Right forelimb (tissue), 1 donor: ENCODE data around the gene KCNJ9.
A peak's percentile ranks its signal among the peaks of the same experiment; 100 is the strongest.
"Not testable (repeated sequence)": the region's sequence is repeated elsewhere in the genome, so short reads cannot be mapped to it uniquely, and the experiment has no call there.

Experiments
- DNase-seq: peaks from one replicate; pipeline ENCODE4 v3.0.0-alpha.2; 2018

Gene KCNJ9

DNA sequence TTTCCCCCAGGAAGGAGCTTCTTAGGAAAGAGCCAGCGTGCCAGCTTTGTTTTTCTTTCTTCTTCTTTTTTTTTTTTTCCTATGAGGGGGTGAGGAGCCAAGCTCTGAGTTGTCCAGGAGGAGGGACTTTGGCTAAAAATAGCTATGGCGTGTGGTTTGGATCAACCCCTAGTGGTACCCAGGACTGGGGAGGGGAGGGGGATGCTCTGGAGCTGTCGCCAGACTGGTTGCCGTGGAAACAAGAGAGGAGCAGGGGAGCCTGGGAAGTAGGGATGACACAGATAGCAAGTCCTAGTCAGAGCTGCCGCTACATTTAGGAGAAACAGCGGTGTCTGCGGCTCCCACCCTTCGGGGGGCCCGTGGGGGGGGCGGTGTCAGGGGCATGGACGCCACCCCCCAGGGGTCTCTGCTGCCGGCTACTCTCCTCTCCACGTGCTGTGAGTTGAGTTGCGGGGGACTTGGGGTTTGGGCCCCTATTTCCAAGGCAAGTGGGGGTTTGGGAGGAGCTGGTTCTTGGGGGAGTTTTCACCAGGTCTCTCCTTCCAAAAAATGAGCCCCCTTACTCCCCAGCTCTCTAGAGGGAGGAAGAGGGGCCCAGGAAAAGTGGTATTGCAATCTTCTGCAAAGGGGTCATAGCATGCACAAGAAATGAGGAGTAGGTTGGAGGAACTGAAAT lies at the start of gene KCNJ9:
Gene KCNJ9 (plus strand): TSS at position 278 of the 676 bp plus-strand sequence. CDS start 2,493 bp downstream, outside the sequence.
- DNase-seq: no peak

- no peak for DNase-seq
Observed at GRCh38 chr1:160032165-160032820, 49.0 kb upstream of the KCNJ9 start.

GRCh38 chr1:160040476-160040875 lies 40.9 kb upstream of the KCNJ9 start:
- no peak for DNase-seq

GRCh38 chr1:160043543-160043942 lies 37.8 kb upstream of the KCNJ9 start:
- DNase-seq: no peak

DNA sequence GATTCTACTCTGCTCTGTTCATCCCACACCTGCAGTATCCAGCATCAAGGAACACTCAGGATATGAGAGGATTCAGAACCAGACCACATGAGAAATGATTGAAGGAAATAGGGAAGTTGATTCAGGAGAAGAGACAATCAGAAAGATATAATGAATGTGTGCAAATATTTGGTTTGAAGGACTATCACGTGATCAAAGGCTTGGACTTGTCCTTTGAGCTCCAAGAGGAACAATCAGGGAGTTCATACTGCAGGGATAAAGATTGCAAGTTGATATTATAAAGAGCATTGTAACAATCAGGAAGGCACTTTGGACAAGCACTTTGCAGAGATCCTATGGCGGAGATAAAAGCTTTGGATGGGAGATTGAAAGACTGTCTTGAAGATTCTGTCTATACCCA lies 35.7 kb upstream of the KCNJ9 start:
- no peak for DNase-seq

- peak; percentile 65 for DNase-seq
Observed at GRCh38 chr1:160046494-160047110, 34.7 kb upstream of the KCNJ9 start.

- no peak for DNase-seq
Observed at GRCh38 chr1:160047111-160047991, 34.0 kb upstream of the KCNJ9 start.

GRCh38 chr1:160048335-160048734 lies 33.0 kb upstream of the KCNJ9 start:
- DNase-seq: no peak

DNA sequence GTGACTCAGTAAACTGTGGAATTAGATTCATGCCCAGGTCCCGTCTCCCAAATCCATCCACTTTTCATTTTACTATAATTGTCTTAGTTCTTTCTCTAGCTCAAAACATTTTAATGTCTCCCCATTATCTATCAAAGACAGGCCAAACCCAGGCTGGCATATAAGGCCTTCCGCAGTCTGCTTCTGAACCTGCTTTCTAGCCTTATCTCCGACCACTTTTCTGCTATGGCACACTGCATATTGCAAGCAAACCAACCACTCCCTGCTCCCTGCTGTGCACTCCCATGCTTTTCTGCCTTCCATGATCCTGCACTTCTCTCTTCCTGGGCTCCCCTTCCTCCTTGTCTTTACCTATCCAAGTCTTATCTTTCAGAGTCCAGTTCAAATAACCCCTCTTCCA lies 32.2 kb upstream of the KCNJ9 start:
- DNase-seq: no peak

- DNase-seq: not testable (repeated sequence)
Observed at GRCh38 chr1:160050182-160050581, 31.2 kb upstream of the KCNJ9 start.

GRCh38 chr1:160050619-160051018 lies 30.7 kb upstream of the KCNJ9 start:
- DNase-seq: no peak

- no peak for DNase-seq
Observed at GRCh38 chr1:160052936-160053335, 28.4 kb upstream of the KCNJ9 start.

DNA sequence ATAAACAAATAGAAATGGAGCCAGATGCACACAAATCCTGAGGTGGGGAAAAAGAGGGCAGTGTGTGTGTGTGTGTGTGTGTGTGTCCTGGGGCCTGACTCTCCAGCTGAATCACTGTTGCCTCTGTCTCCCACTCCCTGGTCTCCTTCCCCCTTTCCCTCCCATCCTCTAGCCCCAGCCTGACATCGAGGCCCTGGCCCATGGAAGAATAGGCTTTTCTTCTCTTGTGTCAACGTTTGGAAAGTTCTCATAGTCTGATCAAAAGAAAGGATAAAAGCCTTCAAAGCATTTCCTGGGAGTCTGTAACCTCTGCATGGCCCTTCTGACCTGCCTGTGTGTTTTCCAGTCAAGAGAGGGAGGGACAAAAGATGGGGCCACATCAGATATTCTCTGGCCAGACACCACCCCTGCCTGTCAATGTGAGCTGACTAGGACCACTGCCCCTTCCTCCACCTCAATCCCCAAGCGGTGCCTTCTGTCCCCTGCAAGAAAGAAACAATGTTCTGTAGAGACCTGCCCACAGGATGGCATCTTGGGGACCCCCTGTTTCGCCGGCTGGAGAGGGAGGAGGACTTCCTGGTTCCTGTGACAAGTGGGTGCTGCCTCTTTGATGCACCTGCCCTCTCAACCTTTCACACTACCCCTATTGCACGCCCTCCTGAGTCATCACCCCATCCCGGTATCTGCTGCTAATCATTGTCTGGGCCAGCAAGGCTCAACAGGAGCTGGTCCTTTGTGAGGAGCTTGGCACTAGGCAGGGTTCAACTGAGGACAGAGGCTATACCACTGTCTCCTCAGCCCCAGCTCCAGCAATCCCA lies 27.6 kb upstream of the KCNJ9 start:
- no peak for DNase-seq

DNA sequence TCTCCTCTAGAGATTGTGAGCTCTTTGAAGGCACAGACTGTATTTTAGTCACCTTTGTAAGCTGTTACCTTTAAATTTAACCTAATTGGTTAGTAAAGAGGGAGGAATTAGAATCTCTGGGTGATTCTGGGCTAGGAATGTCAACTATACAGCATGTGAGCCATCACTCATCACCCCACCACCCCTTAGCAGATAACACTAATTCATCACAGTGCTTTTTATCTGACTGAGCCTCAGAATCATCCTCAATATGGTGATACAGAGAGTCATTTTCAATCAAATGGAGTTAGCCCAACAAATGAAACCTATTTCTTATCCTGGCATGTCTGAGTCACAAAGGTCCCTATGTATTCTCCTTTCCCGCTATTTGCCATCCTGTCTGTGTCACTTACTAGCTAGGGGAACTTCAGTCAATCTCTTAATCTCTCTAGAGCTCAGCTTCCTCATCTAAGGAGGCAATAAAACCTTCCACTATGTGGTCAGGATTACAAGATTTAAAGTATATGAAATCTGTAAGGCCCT lies 24.6 kb upstream of the KCNJ9 start:
- DNase-seq: no peak

DNA sequence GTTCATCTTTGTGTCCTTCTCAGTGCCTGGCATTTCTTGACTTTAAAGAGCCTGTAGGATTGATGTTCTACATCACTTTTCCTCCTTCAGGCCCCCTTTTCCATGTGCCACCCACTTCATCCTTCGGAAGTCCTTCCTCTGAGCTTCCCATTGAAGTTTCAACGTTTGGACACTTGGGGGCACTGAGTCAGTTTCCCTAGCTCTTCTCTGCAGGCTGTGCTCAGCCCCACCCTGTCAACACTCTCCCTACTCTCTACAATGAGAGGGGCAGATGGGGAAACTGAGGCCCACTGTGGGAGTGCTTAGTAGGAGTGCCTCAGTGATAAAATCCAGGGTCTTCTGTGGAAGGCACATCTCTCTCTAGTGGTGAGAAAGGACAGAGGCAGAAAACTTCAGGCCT lies 23.3 kb upstream of the KCNJ9 start:
- no peak for DNase-seq

- DNase-seq: no peak
Observed at GRCh38 chr1:160061369-160062229, 19.7 kb upstream of the KCNJ9 start.

GRCh38 chr1:160062230-160062532 lies 19.2 kb upstream of the KCNJ9 start:
- DNase-seq: no peak

GRCh38 chr1:160063176-160063575 lies 18.2 kb upstream of the KCNJ9 start:
- DNase-seq: no peak

DNA sequence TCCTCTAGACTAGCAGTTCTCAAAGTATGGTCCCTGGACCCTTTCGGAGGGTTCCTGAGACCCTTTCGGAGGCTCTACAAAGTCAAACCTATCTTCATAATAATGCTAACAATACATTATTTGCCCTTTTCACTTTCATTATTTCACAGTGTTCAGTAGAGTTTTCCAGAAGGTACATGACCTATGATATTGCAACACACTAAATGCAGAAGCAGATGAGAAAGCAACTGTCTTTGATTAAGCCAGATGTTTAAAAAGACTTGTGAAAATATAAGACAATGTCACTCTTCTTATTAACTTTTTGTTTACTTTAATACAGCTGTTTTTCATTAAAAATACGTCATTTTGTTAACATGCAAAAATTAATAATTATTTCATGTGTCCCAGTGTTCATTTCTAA lies 17.2 kb upstream of the KCNJ9 start:
- no peak for DNase-seq

- DNase-seq: no peak
Observed at GRCh38 chr1:160064746-160065145, 16.6 kb upstream of the KCNJ9 start.
